Body of pancreas (tissue), 4 donors: ENCODE measurements around the gene EIF3B. TPM values are rescaled to one million over a fixed set of nuclear protein-coding genes. Genes with fewer than 3 reads are reported as not detected.
"Not testable (repeated sequence)": the region's sequence is repeated elsewhere in the genome, so short reads cannot be mapped to it uniquely, and the experiment has no call there.

Experiments used
- ATAC-seq: fragments of 150-250 bp; one replicate; pipeline ENCODE4 v1.9.1; 2016
- DNase-seq, 4 donors: peaks; one replicate each; pipeline ENCODE4 v3.0.0-alpha.2; 2019
- H3K27ac ChIP-seq, 4 donors: fragments of 200-600 bp; sonication (generic); 1 replicate in 3 of 4; 2 replicates in 1 of 4; pipeline versions ENCODE4 v1.5.1 to v1.6.1; 2016 to 2019; ENCODE audit warnings: mild to moderate bottlenecking in 1 of 4, mixed read lengths in 1 of 4, moderate library complexity in 1 of 4
- H3K27me3 ChIP-seq, 2 donors: fragments of 200-600 bp; sonication (generic); one replicate each; pipeline ENCODE4 v1.6.0; 2016; ENCODE audit warnings: mild to moderate bottlenecking in 1 of 2
- H3K36me3 ChIP-seq, 2 donors: fragments of 200-600 bp; sonication (generic); replicated peaks in 1 of 2; 2 replicates each; pipeline ENCODE4 v1.5.1; 2016; ENCODE audit warnings: low read depth in 2 of 2; ENCODE audit not compliant: insufficient read depth in 1 of 2
- H3K4me1 ChIP-seq: fragments of 200-600 bp; sonication (generic); one replicate; pipeline ENCODE4 v1.6.0; 2016
- H3K4me3 ChIP-seq, 2 donors: fragments of 200-600 bp; sonication (generic); 1 replicate in 1 of 2; 2 replicates in 1 of 2; pipeline ENCODE4 v1.5.1; 2016 to 2019
- H3K9me3 ChIP-seq, 3 donors: fragments of 200-600 bp; sonication (generic); 1 replicate in 2 of 3; 2 replicates in 1 of 3; pipeline ENCODE4 v1.5.1; 2016
- POLR2A ChIP-seq, 3 donors: fragments of 450-650 bp; IDR thresholded peaks; one replicate each; pipeline ENCODE4 v1.6.1; 2016; ENCODE audit warnings: antibody characterized with exemption in 3 of 3, mild to moderate bottlenecking in 2 of 3
- WGBS, 2 donors: methylation state at CpG; one replicate each; pipeline ENCODE4 v1.1.5; 2017; 5-methylcytosine and 5-hydroxymethylcytosine counted together
- intact Hi-C: fragments of 100-400 bp; cut with DNase I; formaldehyde crosslinking; loops from one replicate; pipeline ENCODE4 v1.15.1; 2023
- total RNA-seq, 2 donors: library from RNA; depleted of rRNA; stranded (reverse); fragments of >200 nt; gene quantifications; one replicate each; pipeline ENCODE4 v1.1.0, GENCODE V29; 2016
- TF ChIP-seq, protein P1 (sequence below), 7 experiments: fragments of 450-650 bp in 4 of 7; fragments of 200-600 bp in 3 of 7; sonication (generic) in 3 of 7; IDR thresholded peaks; one replicate each; pipeline ENCODE4 v1.5.1; 2016 to 2019; ENCODE audit warnings: antibody characterized with exemption in 7 of 7

Gene EIF3B
- total RNA-seq, 2 donors from 2014 or later: 87.2 to 232 TPM

DNA sequence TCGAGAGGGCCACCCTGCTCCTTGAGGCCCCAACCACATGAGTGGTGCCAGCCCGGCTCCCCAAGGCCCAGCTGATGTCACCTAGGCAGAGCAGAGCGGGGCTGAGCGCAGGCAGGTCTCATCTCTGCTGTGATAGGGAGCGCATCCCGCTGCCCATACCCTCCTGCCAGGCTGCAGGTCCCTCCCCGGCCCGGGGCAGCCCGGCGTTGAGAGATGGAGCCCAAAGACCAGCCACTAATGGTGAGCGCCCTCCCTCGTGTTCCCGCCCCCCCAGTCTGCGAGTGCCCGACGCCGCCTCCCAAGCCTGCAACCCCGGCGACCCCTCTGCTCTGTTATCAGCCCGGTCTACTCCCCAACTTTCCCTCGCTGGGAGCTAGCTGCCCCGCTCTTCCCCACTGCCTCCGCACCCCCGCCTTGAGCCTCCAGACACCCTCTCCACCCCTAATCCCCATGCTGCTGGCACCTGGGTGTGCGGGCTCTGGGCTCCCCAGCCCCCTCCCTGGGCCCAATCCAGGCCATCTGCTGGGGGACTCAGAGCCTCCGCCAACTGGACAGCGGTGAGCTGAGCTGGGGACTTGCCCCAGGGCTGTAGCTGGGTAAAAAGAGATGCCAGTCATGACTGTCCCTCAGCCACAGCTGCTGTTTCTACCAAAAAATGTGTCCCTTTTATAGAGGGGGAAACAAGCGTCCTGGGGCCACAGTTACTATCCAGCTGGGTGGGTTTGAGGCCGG lies 29.1 kb downstream of the EIF3B start:
- no peak for ATAC-seq
- WGBS, 2 donors: 94% methylated on average over 10 to 25 of the region's 29 CpGs
- no peaks in the 10 kb centered on the region for H3K27me3 ChIP-seq
- H3K9me3 ChIP-seq: no peaks in the 10 kb centered on the region
- H3K36me3 ChIP-seq: peaks cover 0 to 31% of the 10 kb centered on the region in 2 donors
- DNase-seq: no peak
- intact Hi-C loops: no loop called here
- no peak overlapping the region for H3K4me3 ChIP-seq
- no peak overlapping the region for H3K27ac ChIP-seq
- no peak for TF ChIP-seq POLR2A (IDR thresholded peaks at IDR 0.05)
- TF ChIP-seq, protein P1, sequence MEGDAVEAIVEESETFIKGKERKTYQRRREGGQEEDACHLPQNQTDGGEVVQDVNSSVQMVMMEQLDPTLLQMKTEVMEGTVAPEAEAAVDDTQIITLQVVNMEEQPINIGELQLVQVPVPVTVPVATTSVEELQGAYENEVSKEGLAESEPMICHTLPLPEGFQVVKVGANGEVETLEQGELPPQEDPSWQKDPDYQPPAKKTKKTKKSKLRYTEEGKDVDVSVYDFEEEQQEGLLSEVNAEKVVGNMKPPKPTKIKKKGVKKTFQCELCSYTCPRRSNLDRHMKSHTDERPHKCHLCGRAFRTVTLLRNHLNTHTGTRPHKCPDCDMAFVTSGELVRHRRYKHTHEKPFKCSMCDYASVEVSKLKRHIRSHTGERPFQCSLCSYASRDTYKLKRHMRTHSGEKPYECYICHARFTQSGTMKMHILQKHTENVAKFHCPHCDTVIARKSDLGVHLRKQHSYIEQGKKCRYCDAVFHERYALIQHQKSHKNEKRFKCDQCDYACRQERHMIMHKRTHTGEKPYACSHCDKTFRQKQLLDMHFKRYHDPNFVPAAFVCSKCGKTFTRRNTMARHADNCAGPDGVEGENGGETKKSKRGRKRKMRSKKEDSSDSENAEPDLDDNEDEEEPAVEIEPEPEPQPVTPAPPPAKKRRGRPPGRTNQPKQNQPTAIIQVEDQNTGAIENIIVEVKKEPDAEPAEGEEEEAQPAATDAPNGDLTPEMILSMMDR (IDR thresholded peaks at IDR 0.05): no peak
- H3K4me1 ChIP-seq: no peaks in the 10 kb centered on the region

GRCh38 chr7:2384354-2385243 lies 30.0 kb downstream of the EIF3B start:
- H3K4me3 ChIP-seq: no peak overlapping the region
- DNase-seq (no peak), ATAC-seq (no peak)
- no peaks in the 10 kb centered on the region for H3K27me3 ChIP-seq
- no peaks in the 10 kb centered on the region for H3K9me3 ChIP-seq
- TF ChIP-seq POLR2A (IDR thresholded peaks at IDR 0.05): no peak
- TF ChIP-seq, protein P1 (IDR thresholded peaks at IDR 0.05): no peak
- intact Hi-C loops: no loop called here
- H3K27ac ChIP-seq: no peak overlapping the region
- H3K4me1 ChIP-seq: no peaks in the 10 kb centered on the region
- 91 to 94% methylated on average over 3 to 19 of the region's 19 CpGs for WGBS, 2 donors
- peaks cover 0 to 22% of the 10 kb centered on the region in 2 donors for H3K36me3 ChIP-seq

- H3K9me3 ChIP-seq, H3K27me3 ChIP-seq, H3K36me3 ChIP-seq, DNase-seq, H3K4me1 ChIP-seq, H3K4me3 ChIP-seq, H3K27ac ChIP-seq, intact Hi-C loops, ATAC-seq: not testable (repeated sequence)
- WGBS, 2 donors: 83 to 90% methylated on average over 6 to 8 of the region's 9 CpGs
These were observed 31.5 kb downstream of the EIF3B start for GRCh38 chr7:2386122-2386521.

- ATAC-seq: no peak
- Histone ChIP-seq H3K27ac (no peak overlapping the region), H3K9me3 (no peaks in the 10 kb centered on the region), H3K27me3 (no peaks in the 10 kb centered on the region), H3K36me3 (peaks cover 0 to under 1% of the 10 kb centered on the region in 2 donors), H3K4me3 (no peak overlapping the region), H3K4me1 (no peaks in the 10 kb centered on the region)
- intact Hi-C loops: no loop called here
- no peak for DNase-seq
- WGBS, 2 donors: 84 to 93% methylated on average over 15 to 17 of the region's 17 CpGs
- TF ChIP-seq, protein P1 (IDR thresholded peaks at IDR 0.05): no peak
- TF ChIP-seq POLR2A (IDR thresholded peaks at IDR 0.05): no peak
These were observed 32.5 kb downstream of the EIF3B start for GRCh38 chr7:2386964-2387669.
